Thyroid gland (tissue), 4 donors: ENCODE results near the gene TUBGCP3.

ENCODE experiments used
- POLR2A ChIP-seq, 2 donors: fragments of 450-650 bp; IDR thresholded peaks; one replicate each; pipeline ENCODE4 v1.6.1; 2017; ENCODE audit warnings: antibody characterized with exemption in 2 of 2, mild to moderate bottlenecking in 2 of 2, moderate library complexity in 1 of 2
- TF ChIP-seq, protein P1 (sequence below), 6 experiments: fragments of 200-600 bp in 3 of 6; fragments of 450-650 bp in 3 of 6; sonication (generic) in 3 of 6; IDR thresholded peaks; one replicate each; pipeline ENCODE4 v1.5.1; 2016 to 2019; ENCODE audit warnings: antibody characterized with exemption in 6 of 6, mild to moderate bottlenecking in 2 of 6, inconsistent platforms in 1 of 6, moderate library complexity in 1 of 6

- TF ChIP-seq, protein P1, sequence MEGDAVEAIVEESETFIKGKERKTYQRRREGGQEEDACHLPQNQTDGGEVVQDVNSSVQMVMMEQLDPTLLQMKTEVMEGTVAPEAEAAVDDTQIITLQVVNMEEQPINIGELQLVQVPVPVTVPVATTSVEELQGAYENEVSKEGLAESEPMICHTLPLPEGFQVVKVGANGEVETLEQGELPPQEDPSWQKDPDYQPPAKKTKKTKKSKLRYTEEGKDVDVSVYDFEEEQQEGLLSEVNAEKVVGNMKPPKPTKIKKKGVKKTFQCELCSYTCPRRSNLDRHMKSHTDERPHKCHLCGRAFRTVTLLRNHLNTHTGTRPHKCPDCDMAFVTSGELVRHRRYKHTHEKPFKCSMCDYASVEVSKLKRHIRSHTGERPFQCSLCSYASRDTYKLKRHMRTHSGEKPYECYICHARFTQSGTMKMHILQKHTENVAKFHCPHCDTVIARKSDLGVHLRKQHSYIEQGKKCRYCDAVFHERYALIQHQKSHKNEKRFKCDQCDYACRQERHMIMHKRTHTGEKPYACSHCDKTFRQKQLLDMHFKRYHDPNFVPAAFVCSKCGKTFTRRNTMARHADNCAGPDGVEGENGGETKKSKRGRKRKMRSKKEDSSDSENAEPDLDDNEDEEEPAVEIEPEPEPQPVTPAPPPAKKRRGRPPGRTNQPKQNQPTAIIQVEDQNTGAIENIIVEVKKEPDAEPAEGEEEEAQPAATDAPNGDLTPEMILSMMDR (IDR thresholded peaks at IDR 0.05), result no peak
- TF ChIP-seq POLR2A (IDR thresholded peaks at IDR 0.05), result no peak
Observed at GRCh38 chr13:112576191-112576590, 11.8 kb downstream of the TUBGCP3 start.
